ENCODE data around the gene NAIF1.

DNA sequence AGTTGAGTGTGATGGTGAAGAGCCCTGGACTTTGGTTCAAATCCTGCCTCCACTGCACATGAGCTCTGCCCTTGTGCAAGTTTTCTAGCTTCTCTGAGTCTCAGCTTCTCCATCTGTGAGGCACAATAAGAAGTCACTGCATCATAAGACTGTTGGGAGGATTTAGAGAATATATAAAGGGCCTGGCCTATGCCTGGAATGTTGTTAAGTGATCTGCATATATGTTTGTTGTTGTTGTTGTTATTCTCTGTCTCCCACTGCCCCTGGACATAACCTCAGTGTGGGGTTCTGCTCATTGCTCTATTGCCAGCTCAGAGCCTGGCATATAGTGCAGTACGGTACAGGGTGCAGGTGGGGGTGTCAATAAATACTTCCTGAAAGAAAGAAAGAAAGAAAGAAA is 46.0 kb downstream of the NAIF1 start:
- TF ChIP-seq POLR2A (IDR thresholded peaks at IDR 0.05; ENCODE audit: low read depth, low read length): no peak
- TF ChIP-seq POLR2AphosphoS5 (IDR thresholded peaks at IDR 0.05; ENCODE audit: insufficient read depth, low read depth, low read length): no peak
- TF ChIP-seq, protein P1, sequence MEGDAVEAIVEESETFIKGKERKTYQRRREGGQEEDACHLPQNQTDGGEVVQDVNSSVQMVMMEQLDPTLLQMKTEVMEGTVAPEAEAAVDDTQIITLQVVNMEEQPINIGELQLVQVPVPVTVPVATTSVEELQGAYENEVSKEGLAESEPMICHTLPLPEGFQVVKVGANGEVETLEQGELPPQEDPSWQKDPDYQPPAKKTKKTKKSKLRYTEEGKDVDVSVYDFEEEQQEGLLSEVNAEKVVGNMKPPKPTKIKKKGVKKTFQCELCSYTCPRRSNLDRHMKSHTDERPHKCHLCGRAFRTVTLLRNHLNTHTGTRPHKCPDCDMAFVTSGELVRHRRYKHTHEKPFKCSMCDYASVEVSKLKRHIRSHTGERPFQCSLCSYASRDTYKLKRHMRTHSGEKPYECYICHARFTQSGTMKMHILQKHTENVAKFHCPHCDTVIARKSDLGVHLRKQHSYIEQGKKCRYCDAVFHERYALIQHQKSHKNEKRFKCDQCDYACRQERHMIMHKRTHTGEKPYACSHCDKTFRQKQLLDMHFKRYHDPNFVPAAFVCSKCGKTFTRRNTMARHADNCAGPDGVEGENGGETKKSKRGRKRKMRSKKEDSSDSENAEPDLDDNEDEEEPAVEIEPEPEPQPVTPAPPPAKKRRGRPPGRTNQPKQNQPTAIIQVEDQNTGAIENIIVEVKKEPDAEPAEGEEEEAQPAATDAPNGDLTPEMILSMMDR (IDR thresholded peaks at IDR 0.05; ENCODE audit: extremely low read depth in 1 of 2, insufficient read depth in 1 of 2, low read depth in 1 of 2, low read length in 2 of 2): no peak
- no peak for TF ChIP-seq EZH2 (IDR thresholded peaks at IDR 0.05; ENCODE audit: borderline replicate concordance, low read depth, low read length, severe bottlenecking)
- TF ChIP-seq, protein P2, sequence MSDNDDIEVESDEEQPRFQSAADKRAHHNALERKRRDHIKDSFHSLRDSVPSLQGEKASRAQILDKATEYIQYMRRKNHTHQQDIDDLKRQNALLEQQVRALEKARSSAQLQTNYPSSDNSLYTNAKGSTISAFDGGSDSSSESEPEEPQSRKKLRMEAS (IDR thresholded peaks at IDR 0.05; ENCODE audit: insufficient read depth, insufficient read length): no peak
- TF ChIP-seq GATA2 (IDR thresholded peaks at IDR 0.05; ENCODE audit: insufficient read depth, insufficient read length, low read depth, low read length): no peak
- no peak for TF ChIP-seq MYC (IDR thresholded peaks at IDR 0.05; ENCODE audit: low read depth, low read length)
- no peak for TF ChIP-seq JUN (IDR thresholded peaks at IDR 0.05; ENCODE audit: borderline replicate concordance, insufficient read depth, insufficient read length, low read depth)

Measured in endothelial cell of umbilical vein (primary cell).